Measurements from ENCODE around the gene C4orf50. TPM values are rescaled to one million over a fixed set of nuclear protein-coding genes. Genes with fewer than 3 reads are reported as not detected.
A peak's percentile ranks its signal among the peaks of the same experiment; 100 is the strongest.

The C4orf50 gene
- total and polyA plus RNA-seq, 2 of the 13 experiments (the other 11 are each of a cell fraction or from before 2014, with no cell fraction given): not detected

- TF ChIP-seq SNAPC4 (CRISPR knock-in tag; IDR thresholded peaks at IDR 0.05) (no peak), CREB1 (IDR thresholded peaks at IDR 0.05) (peak; percentile 97), CREB1 (CRISPR knock-in tag; IDR thresholded peaks at IDR 0.05) (no peak), ATF7 (IDR thresholded peaks at IDR 0.05) (peak; percentile 100), ATF7 (CRISPR knock-in tag; IDR thresholded peaks at IDR 0.05) (no peak), NR1H2 (CRISPR knock-in tag; IDR thresholded peaks at IDR 0.05; ENCODE audit: borderline replicate concordance, low read depth) (no peak), TRIM22 (IDR thresholded peaks at IDR 0.05) (0 out of 2 replicates have a peak, but pooled peaks have one; percentile 55), ZNF343 (CRISPR knock-in tag; IDR thresholded peaks at IDR 0.05) (no peak), SMAD9 (CRISPR knock-in tag; IDR thresholded peaks at IDR 0.05) (no peak)
Observed at GRCh38 chr4:5857199-5857598, 161.0 kb downstream of the C4orf50 start (continued).

All from HepG2 (cell line).